ENCODE results near the gene NUDT19. TPM values are rescaled to one million over a fixed set of nuclear protein-coding genes. Genes with fewer than 3 reads are reported as not detected.

The NUDT19 gene
- total and polyA plus RNA-seq, 9 of the 15 experiments (the other 6 are each of a cell fraction or from before 2014, with no cell fraction given) = 9.6 to 38.6 (median 14.4) TPM

DNA sequence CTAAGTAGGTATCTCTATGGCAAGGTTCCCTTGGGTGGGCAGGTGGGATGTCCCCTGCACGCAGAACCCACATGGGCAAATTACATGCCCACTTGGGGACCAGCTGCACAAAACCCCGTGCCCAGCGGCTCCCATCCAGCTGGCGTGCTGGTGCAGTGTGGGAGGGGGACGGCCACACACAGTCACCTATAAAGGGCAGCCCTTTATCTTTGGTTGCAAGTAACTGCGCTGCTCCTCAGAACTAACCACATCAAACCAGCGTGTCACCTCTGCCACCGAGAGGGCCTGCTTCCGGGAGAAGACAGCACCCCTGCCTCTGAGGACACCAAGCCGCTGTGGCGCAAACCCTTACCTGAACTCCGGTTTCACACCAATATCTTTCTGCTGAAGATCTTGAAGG, 48.9 kb upstream of the NUDT19 start:
- CTCF ChIA-PET (ENCODE audit: low intra/inter-chr PET ratio) = no interaction called here
- no peak for TF ChIP-seq ASH1L (IDR thresholded peaks at IDR 0.05; ENCODE audit: borderline replicate concordance, low read depth, partially characterized antibody)
- TF ChIP-seq XRCC3 (IDR thresholded peaks at IDR 0.05) = no peak
- TF ChIP-seq ELF2 (CRISPR knock-in tag; IDR thresholded peaks at IDR 0.05) = no peak
- TF ChIP-seq LEF1 (IDR thresholded peaks at IDR 0.05) = no peak
- no peak for TF ChIP-seq PHB (CRISPR knock-in tag; IDR thresholded peaks at IDR 0.05)
- TF ChIP-seq, protein P1, sequence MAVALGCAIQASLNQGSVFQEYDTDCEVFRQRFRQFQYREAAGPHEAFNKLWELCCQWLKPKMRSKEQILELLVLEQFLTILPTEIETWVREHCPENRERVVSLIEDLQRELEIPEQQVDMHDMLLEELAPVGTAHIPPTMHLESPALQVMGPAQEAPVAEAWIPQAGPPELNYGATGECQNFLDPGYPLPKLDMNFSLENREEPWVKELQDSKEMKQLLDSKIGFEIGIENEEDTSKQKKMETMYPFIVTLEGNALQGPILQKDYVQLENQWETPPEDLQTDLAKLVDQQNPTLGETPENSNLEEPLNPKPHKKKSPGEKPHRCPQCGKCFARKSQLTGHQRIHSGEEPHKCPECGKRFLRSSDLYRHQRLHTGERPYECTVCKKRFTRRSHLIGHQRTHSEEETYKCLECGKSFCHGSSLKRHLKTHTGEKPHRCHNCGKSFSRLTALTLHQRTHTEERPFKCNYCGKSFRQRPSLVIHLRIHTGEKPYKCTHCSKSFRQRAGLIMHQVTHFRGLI (CRISPR knock-in tag; IDR thresholded peaks at IDR 0.05) = no peak
- no peak for TF ChIP-seq PCBP2 (IDR thresholded peaks at IDR 0.05; ENCODE audit: low read depth, low read length, poor library complexity, severe bottlenecking)
- TF ChIP-seq RBM25 (IDR thresholded peaks at IDR 0.05; ENCODE audit: low read depth, low read length, severe bottlenecking) = no peak
- no peaks in the 10 kb centered on the region for H4K20me1 ChIP-seq (replicated peaks; ENCODE audit: control insufficient read depth, insufficient read depth, low read length)
- DNase-seq (ENCODE audit: extremely low read depth in 1 of 4, low spot score in 3 of 4) (no peak), FAIRE-seq (no peak), ATAC-seq (no peak)
- no peak overlapping the region for H2AFZ ChIP-seq (ENCODE audit: low read depth, low read length)
- peak overlapping the region in 1 of 2 experiments; percentile 20; a peak in 1 of 4 replicates for H3K9ac ChIP-seq (ENCODE audit: insufficient read depth in 1 of 2, low read depth in 2 of 2, low read length in 2 of 2)
- intact Hi-C loops (cut with micrococcal nuclease) = no loop called here
- no peak overlapping the region for H3K4me2 ChIP-seq (ENCODE audit: insufficient read depth, low read length)
- H3K9me3 ChIP-seq (replicated peaks; ENCODE audit: control insufficient read depth, insufficient read depth, low read depth, low read length) = no peaks in the 10 kb centered on the region
- no peaks in the 10 kb centered on the region for H3K9me1 ChIP-seq (ENCODE audit: control insufficient read depth, insufficient read depth, low read length)
- H3K36me3 ChIP-seq (ENCODE audit: control insufficient read depth, insufficient read depth, low read length) = peaks cover 84% of the 10 kb centered on the region; the same call in 2 of the 3 replicates
- no peaks in the 10 kb centered on the region for H3K27me3 ChIP-seq (ENCODE audit: control insufficient read depth in 2 of 2, insufficient read depth in 2 of 2, low read length in 2 of 2)
- in situ Hi-C loops (cut with MboI) = no loop called here
- POLR2A ChIA-PET = interaction anchor here (0.6 kb wide), 1 partner anchor 497 kb away, joined by 3 read pairs; no protein-coding TSS in a partner anchor
- TSS peak; percentile 20 for BruUV-seq (replicated peaks)
- H3K4me1 ChIP-seq (replicated peaks in 1 of 2; ENCODE audit: control insufficient read depth in 2 of 2, insufficient read depth in 2 of 2, low read length in 2 of 2) = no peaks in the 10 kb centered on the region; a peak in 1 of 5 replicates
- H3K4me3 ChIP-seq = no peak overlapping the region
- no peaks in the 10 kb centered on the region for H3K79me2 ChIP-seq (ENCODE audit: control insufficient read depth, insufficient read depth, low read length)
- no peak overlapping the region for H3K27ac ChIP-seq (ENCODE audit: extremely low read depth, low read depth, low read length)
- 94% methylated on average over 12 of the region's 12 CpGs for whole genome bisulfite sequencing (ENCODE audit: insufficient coverage, low coverage, missing lambda C conversion rate)

All from K562 (cell line).